HCT116 (cell line): Measurements from ENCODE around the gene LYRM1. TPM values are rescaled to one million over a fixed set of nuclear protein-coding genes. Genes with fewer than 3 reads are reported as not detected.
A peak's percentile ranks its signal among the peaks of the same experiment; 100 is the strongest.

Experiments
- ATAC-seq: fragments of 200-7000 bp; cut with Tn5 transposase; 2 replicates; pipeline ENCODE4 v1.9.1; 2020; ENCODE audit warnings: mild to moderate bottlenecking, moderate library complexity
- BruUV-seq: library from RNA; stranded (reverse); fragments of 400-500 nt; replicated peaks from 2 replicates; lab custom pipeline; 2021; lab: Mats Ljungman, UMichigan
- CTCF ChIA-PET: fragments of 300-600 bp; sonication (Branson Sonifier 250); formaldehyde crosslinking; loops from one replicate; lab custom pipeline; 2021; ENCODE audit warnings: antibody characterized with exemption; lab: Charles Lee
- POLR2A ChIA-PET: fragments of 300-600, 350-600 bp; sonication (Branson Sonifier 250); formaldehyde crosslinking; loops from one replicate; lab custom pipeline; 2021; ENCODE audit warnings: antibody characterized with exemption; lab: Charles Lee
- RAD21 ChIA-PET, 2 experiments: fragments of 300-600 bp; sonication (Branson Sonifier 250); formaldehyde crosslinking; loops; one replicate each; lab custom pipeline; 2023; ENCODE audit warnings: low total read pairs in 2 of 2; ENCODE audit not compliant: uncharacterized antibody in 2 of 2, unreplicated experiment in 2 of 2, low non-redundant PET in 1 of 2; lab: Charles Lee
- DNase-seq: peaks from one replicate; pipeline ENCODE4 v3.0.0-alpha.2; 2010; ENCODE audit warnings: low read depth, low spot score
- H2AFZ ChIP-seq: fragments of 200-600 bp; shearing (Covaris generic), sonication (generic); 2 replicates; pipeline ENCODE4 v1.6.1; 2017; ENCODE audit warnings: low read depth, mixed run types, mixed read lengths, antibody characterized with exemption, low read length; ENCODE audit not compliant: poor library complexity, severe bottlenecking
- H3K27ac ChIP-seq: 2 replicates; pipeline ENCODE4 v1.5.1; 2012; ENCODE audit warnings: low read depth, low read length
- H3K27me3 ChIP-seq: fragments of 200-600 bp; sonication (generic); 2 replicates; pipeline ENCODE4 v1.6.1; 2016; ENCODE audit warnings: mixed run types, low read length, mixed read lengths; ENCODE audit not compliant: insufficient read depth
- H3K36me3 ChIP-seq, 2 experiments: fragments of 200-500 bp in 1 of 2; fragments of 200-600 bp in 1 of 2; sonication (Bioruptor generic) in 1 of 2; sonication (generic) in 1 of 2; 2 replicates each; pipeline versions ENCODE4 v1.5.1 to v1.6.1; 2014 to 2016; ENCODE audit warnings: low read length in 2 of 2, inconsistent platforms in 1 of 2, mixed read lengths in 1 of 2, mixed run types in 1 of 2; ENCODE audit not compliant: insufficient read depth in 2 of 2, control insufficient read depth in 1 of 2
- H3K4me1 ChIP-seq, 2 experiments: fragments of 200-600 bp in 1 of 2; sonication (generic) in 1 of 2; 2 replicates each; pipeline versions ENCODE4 v1.5.1 to v1.6.1; 2012 to 2017; ENCODE audit warnings: low read length in 2 of 2, inconsistent platforms in 1 of 2, mild to moderate bottlenecking in 1 of 2, mixed read lengths in 1 of 2, mixed run types in 1 of 2, moderate library complexity in 1 of 2; ENCODE audit not compliant: insufficient read depth in 2 of 2, control insufficient read depth in 1 of 2
- H3K4me2 ChIP-seq: fragments of 200-600 bp; sonication (generic); 2 replicates; pipeline ENCODE4 v1.6.1; 2017; ENCODE audit warnings: mixed run types, low read length, mixed read lengths
- H3K4me3 ChIP-seq, 2 experiments: fragments of 200-600 bp in 1 of 2; sonication (generic) in 1 of 2; replicated peaks in 1 of 2; 2 replicates each; pipeline ENCODE4 v1.5.1; 2011 to 2016; ENCODE audit warnings: low read length in 2 of 2, control low read depth in 1 of 2, low read depth in 1 of 2, mild to moderate bottlenecking in 1 of 2, mixed read lengths in 1 of 2, mixed run types in 1 of 2
- H3K79me2 ChIP-seq: fragments of 200-600 bp; sonication (generic); 2 replicates; pipeline ENCODE4 v1.6.1; 2017; ENCODE audit warnings: mild to moderate bottlenecking, mixed run types, low read length, moderate library complexity, mixed read lengths; ENCODE audit not compliant: insufficient read depth
- H3K9ac ChIP-seq: fragments of 200-600 bp; sonication (generic); 2 replicates; pipeline ENCODE4 v1.6.1; 2016; ENCODE audit warnings: low read length, mixed read lengths
- H3K9me2 ChIP-seq: fragments of 200-600 bp; sonication (generic), shearing (Covaris generic); 2 replicates; pipeline ENCODE4 v1.6.1; 2017; ENCODE audit warnings: mixed run types, mild to moderate bottlenecking, moderate library complexity; ENCODE audit not compliant: insufficient read depth
- H3K9me3 ChIP-seq, 2 experiments: fragments of 200-500 bp in 1 of 2; fragments of 200-600 bp in 1 of 2; sonication (Bioruptor generic) in 1 of 2; sonication (generic) in 1 of 2; 2 replicates each; pipeline ENCODE4 v1.6.1; 2014 to 2017; ENCODE audit warnings: low read length in 2 of 2, mixed read lengths in 2 of 2, inconsistent platforms in 1 of 2, low read depth in 1 of 2, mild to moderate bottlenecking in 1 of 2, mixed run types in 1 of 2, moderate library complexity in 1 of 2; ENCODE audit not compliant: control insufficient read depth in 1 of 2, insufficient read depth in 1 of 2
- H4K20me1 ChIP-seq: fragments of 200-600 bp; sonication (generic), shearing (Covaris generic); 2 replicates; pipeline ENCODE4 v1.6.1; 2017; ENCODE audit warnings: mixed run types, mild to moderate bottlenecking, moderate library complexity; ENCODE audit not compliant: insufficient read depth
- CEBPB ChIP-seq: IDR thresholded peaks from 2 replicates; pipeline ENCODE4 v1.6.1; 2012; ENCODE audit warnings: low read depth
- ELF1 ChIP-seq: IDR thresholded peaks from 2 replicates; pipeline ENCODE4 v1.6.1; 2012; ENCODE audit warnings: low read depth, borderline replicate concordance
- SIN3A ChIP-seq: IDR thresholded peaks from 2 replicates; pipeline ENCODE4 v1.6.1; 2012; ENCODE audit warnings: low read depth
- YY1 ChIP-seq: IDR thresholded peaks from 2 replicates; pipeline ENCODE4 v1.6.1; 2011; ENCODE audit warnings: low read length, low read depth, moderate library complexity, mild to moderate bottlenecking; ENCODE audit not compliant: insufficient replicate concordance; ENCODE audit errors: extremely low read depth
- ZFX ChIP-seq: fragments of 450-650 bp; IDR thresholded peaks from 2 replicates; pipeline ENCODE4 v1.6.1; 2017
- ZNF274 ChIP-seq: fragments of 200-500 bp; sonication (Bioruptor generic); IDR thresholded peaks from 2 replicates; pipeline ENCODE4 v1.6.1; 2014; ENCODE audit warnings: mild to moderate bottlenecking, low read depth, low read length, inconsistent platforms
- intact Hi-C: fragments of 100-400 bp; cut with micrococcal nuclease; formaldehyde crosslinking; loops from 2 replicates; pipeline ENCODE4 v1.10.0; 2022
- total RNA-seq: library from RNA; stranded (reverse); gene quantifications from one replicate; pipeline ENCODE4 v1.2.1, GENCODE V29; 2021; ENCODE audit not compliant: unreplicated experiment
- TF ChIP-seq, protein P1 (sequence below), 3 experiments: fragments of 200-600 bp in 1 of 3; sonication (generic) in 1 of 3; IDR thresholded peaks in 2 of 3; conservative IDR thresholded peaks in 1 of 3; 2 replicates each; pipeline ENCODE4 v1.5.1; 2012 to 2017; ENCODE audit warnings: low read depth in 2 of 3, low read length in 2 of 3, antibody characterized with exemption in 1 of 3, borderline replicate concordance in 1 of 3, control low read depth in 1 of 3, mild to moderate bottlenecking in 1 of 3, mixed read lengths in 1 of 3, mixed run types in 1 of 3, moderate library complexity in 1 of 3; ENCODE audit not compliant: insufficient read depth in 1 of 3

LYRM1 gene
- total RNA-seq, 1 experiment from 2014 or later = 26.7 TPM

DNA sequence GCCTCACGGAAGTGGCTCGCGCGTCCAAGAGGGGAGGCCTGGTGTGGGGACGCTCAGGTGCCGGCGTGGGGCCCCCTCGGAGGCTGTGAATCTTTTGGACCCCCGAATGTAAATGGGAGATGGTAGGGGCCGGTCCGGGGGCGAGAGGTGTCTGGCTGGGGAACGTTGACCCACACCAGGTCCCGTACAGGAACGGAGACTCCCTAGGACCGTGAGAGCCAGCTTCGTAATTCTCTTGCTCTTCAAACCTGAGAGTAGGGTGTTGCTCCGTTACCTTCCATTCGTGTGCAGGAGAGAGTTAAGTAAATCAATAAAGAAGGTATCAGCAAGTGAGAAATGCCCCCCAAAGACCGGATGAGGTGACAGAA is 481 bp downstream of the LYRM1 start:
- no peaks in the 10 kb centered on the region for H3K27me3 ChIP-seq
- peak overlapping the region; percentile 93 for H3K4me2 ChIP-seq
- H4K20me1 ChIP-seq = no peaks in the 10 kb centered on the region
- TF ChIP-seq ZFX (peak; percentile 62), YY1 (no peak)
- H3K79me2 ChIP-seq = peaks cover 58% of the 10 kb centered on the region
- ChIA-PET RAD21 (interaction anchor here in 1 of 2 experiments (1.6 kb wide), 1 partner anchor 49 kb away, joined by 3 read pairs; no protein-coding TSS in a partner anchor), POLR2A (interaction anchor here (1.0 to 2.4 kb wide), 3 partner anchors 8 to 11 kb away, joined by 3 to 11 read pairs (median 6); no protein-coding TSS in a partner anchor), CTCF (interaction anchor here (1.1 kb wide), 1 partner anchor 183 kb away, joined by 4 read pairs; no protein-coding TSS in a partner anchor)
- DNase-seq (no peak), ATAC-seq (peak; percentile 1; the same call in 1 of the 2 replicates)
- intact Hi-C loops = loop anchor here (5.0 to 10.0 kb wide), 3 partner anchors 34 to 404 kb away; no protein-coding TSS in a partner anchor
- H2AFZ ChIP-seq = no peak overlapping the region
- H3K9me2 ChIP-seq = no peaks in the 10 kb centered on the region
- TSS peak; percentile 69 for BruUV-seq
- H3K9ac ChIP-seq = peak overlapping the region; percentile 91
- H3K4me1 ChIP-seq = peaks cover 51 to 73% of the 10 kb centered on the region in 2 experiments
- peak overlapping the region; percentile 86 to 88 for H3K4me3 ChIP-seq
- H3K27ac ChIP-seq = peak overlapping the region; percentile 90
- H3K36me3 ChIP-seq = peaks cover 0 to 9% of the 10 kb centered on the region in 2 experiments; a peak in 2 of 4 replicates
- H3K9me3 ChIP-seq = no peaks in the 10 kb centered on the region

DNA sequence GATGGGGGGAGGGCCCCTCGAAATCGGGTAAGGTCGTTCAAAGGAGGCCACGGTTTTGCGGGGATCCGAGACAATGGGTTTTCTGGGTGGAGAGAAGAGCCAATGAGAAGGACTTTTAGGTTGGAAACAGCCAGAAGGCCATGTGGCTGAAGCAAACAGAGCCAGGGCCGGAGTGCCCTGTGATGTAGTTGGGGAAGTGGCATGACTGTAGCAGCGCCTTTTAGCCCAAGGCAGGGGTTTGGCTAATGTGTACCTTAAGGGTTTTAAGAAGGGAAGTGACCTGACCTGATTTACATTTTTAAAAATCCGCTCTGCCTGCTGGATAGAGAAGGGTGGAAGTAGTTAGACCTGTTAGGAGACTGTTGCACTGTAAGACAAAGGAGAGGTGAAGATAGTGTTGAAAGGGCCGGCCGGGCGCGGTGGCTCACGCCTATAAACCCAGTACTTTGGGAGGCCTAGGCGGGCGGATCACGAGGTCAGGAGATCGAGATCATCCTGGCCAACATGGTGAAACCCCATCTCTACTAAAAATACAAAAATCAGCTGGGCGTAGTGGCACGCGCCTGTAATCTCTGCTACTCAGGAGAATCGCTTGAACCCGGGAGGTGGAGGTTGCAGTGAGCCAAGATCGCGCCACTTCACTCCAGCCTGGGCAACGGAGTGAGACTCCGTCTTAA is 1.0 kb downstream of the LYRM1 start:
- peak overlapping the region; percentile 93 for H3K4me2 ChIP-seq
- TF ChIP-seq, protein P1, sequence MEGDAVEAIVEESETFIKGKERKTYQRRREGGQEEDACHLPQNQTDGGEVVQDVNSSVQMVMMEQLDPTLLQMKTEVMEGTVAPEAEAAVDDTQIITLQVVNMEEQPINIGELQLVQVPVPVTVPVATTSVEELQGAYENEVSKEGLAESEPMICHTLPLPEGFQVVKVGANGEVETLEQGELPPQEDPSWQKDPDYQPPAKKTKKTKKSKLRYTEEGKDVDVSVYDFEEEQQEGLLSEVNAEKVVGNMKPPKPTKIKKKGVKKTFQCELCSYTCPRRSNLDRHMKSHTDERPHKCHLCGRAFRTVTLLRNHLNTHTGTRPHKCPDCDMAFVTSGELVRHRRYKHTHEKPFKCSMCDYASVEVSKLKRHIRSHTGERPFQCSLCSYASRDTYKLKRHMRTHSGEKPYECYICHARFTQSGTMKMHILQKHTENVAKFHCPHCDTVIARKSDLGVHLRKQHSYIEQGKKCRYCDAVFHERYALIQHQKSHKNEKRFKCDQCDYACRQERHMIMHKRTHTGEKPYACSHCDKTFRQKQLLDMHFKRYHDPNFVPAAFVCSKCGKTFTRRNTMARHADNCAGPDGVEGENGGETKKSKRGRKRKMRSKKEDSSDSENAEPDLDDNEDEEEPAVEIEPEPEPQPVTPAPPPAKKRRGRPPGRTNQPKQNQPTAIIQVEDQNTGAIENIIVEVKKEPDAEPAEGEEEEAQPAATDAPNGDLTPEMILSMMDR (IDR thresholded peaks at IDR 0.05 in 2 of 3, conservative IDR thresholded peaks at IDR 0.05 in 1 of 3; ENCODE audit: borderline replicate concordance in 1 of 3, insufficient read depth in 1 of 3, low read depth in 2 of 3, low read length in 2 of 3) = no peak
- no peak for TF ChIP-seq CEBPB
- TF ChIP-seq ZNF274 = no peak
- TF ChIP-seq ELF1 = no peak
- TF ChIP-seq SIN3A = no peak
- TF ChIP-seq, all 23 proteins: peak for 0
- no peak for DNase-seq
- Histone ChIP-seq H3K27me3 (no peaks in the 10 kb centered on the region), H3K4me3 (peak overlapping the region; percentile 86 to 88), H3K9ac (peak overlapping the region; percentile 91), H3K36me3 (peaks cover 0 to 5% of the 10 kb centered on the region in 2 experiments; a peak in 2 of 4 replicates), H2AFZ (no peak overlapping the region), H4K20me1 (no peaks in the 10 kb centered on the region), H3K9me3 (no peaks in the 10 kb centered on the region), H3K27ac (peak overlapping the region; percentile 90), H3K79me2 (peaks cover 53% of the 10 kb centered on the region), H3K4me1 (peaks cover 56 to 79% of the 10 kb centered on the region in 2 experiments), H3K9me2 (no peaks in the 10 kb centered on the region)
- ChIA-PET RAD21 (interaction anchor here in 1 of 2 experiments (1.6 kb wide), 1 partner anchor 50 kb away, joined by 3 read pairs; no protein-coding TSS in a partner anchor), POLR2A (interaction anchor here (2.4 kb wide), 1 partner anchor 9 kb away, joined by 11 read pairs; no protein-coding TSS in a partner anchor), CTCF (no interaction called here)
- BruUV-seq = no TSS peak
- no peak for ATAC-seq
- intact Hi-C loops = loop anchor here (5.0 to 10.0 kb wide), 3 partner anchors 34 to 403 kb away; no protein-coding TSS in a partner anchor
